Hippocampal formation (tissue), 2 donors: ENCODE measurements around the gene GDPGP1.

Source experiments
- DNase-seq, 2 donors: peaks; one replicate each; lab custom pipeline; 2025; lab: John Stamatoyannopoulos, UW

GDPGP1 gene

GRCh38 chr15:90225504-90226234 is 8.3 kb upstream of the GDPGP1 start:
- no peak for DNase-seq

- no peak for DNase-seq
Observed at GRCh38 chr15:90227336-90227735, 6.7 kb upstream of the GDPGP1 start.

GRCh38 chr15:90227816-90228772 is 5.9 kb upstream of the GDPGP1 start:
- DNase-seq, result no peak

GRCh38 chr15:90228960-90229359 is 5.0 kb upstream of the GDPGP1 start:
- no peak for DNase-seq

GRCh38 chr15:90230071-90230494 is 3.9 kb upstream of the GDPGP1 start:
- peak in 1 of 2 donors; percentile 25 for DNase-seq

GRCh38 chr15:90230610-90231009 is 3.4 kb upstream of the GDPGP1 start:
- DNase-seq, result no peak

- DNase-seq, result no peak
Observed at GRCh38 chr15:90231028-90232017, 2.7 kb upstream of the GDPGP1 start.

- DNase-seq, result no peak
Observed at GRCh38 chr15:90232196-90232595, 1.8 kb upstream of the GDPGP1 start.

- DNase-seq, result no peak
Observed at GRCh38 chr15:90232941-90233386, 1.0 kb upstream of the GDPGP1 start.

- peak; percentile 96 for DNase-seq
Observed at GRCh38 chr15:90233387-90234095, 468 bp upstream of the GDPGP1 start, which contains the start of gene CIB1. Gene CIB1, minus strand, starts transcription at chr15:90233941. Its CDS starts 56 bp downstream, at chr15:90233885.

GRCh38 chr15:90239371-90239770 is 5.4 kb downstream of the GDPGP1 start:
- DNase-seq, result no peak

GRCh38 chr15:90240856-90241255 is 6.8 kb downstream of the GDPGP1 start:
- DNase-seq, result no peak

- DNase-seq, result no peak
Observed at GRCh38 chr15:90241343-90242192, 7.6 kb downstream of the GDPGP1 start.

- no peak for DNase-seq
Observed at GRCh38 chr15:90243943-90244639, 10.1 kb downstream of the GDPGP1 start.

GRCh38 chr15:90248789-90249202 is 14.8 kb downstream of the GDPGP1 start:
- no peak for DNase-seq

GRCh38 chr15:90249203-90249863 is 15.3 kb downstream of the GDPGP1 start, which contains the start of gene TTLL13:
Gene TTLL13, plus strand, starts transcription at chr15:90249556. Its CDS starts 1,075 bp downstream, at chr15:90250631.
- DNase-seq, result peak; percentile 62 to 83

GRCh38 chr15:90257776-90258175 is 23.8 kb downstream of the GDPGP1 start:
- no peak for DNase-seq

GRCh38 chr15:90259524-90259923 is 25.5 kb downstream of the GDPGP1 start:
- no peak for DNase-seq
